RWPE1 (cell line): ENCODE results near the gene COMT.

Source experiments
- CTCF ChIA-PET: fragments of 350-600 bp; sonication (Branson Sonifier 250); formaldehyde crosslinking; extraction: SDS; loops from one replicate; lab custom pipeline; 2021; lab: Yijun Ruan, JAX
- POLR2A ChIA-PET: fragments of 400-600 bp; formaldehyde crosslinking; extraction: SDS; loops from one replicate; lab custom pipeline; 2020; ENCODE audit warnings: antibody characterized with exemption; ENCODE audit not compliant: low non-redundant PET; lab: Yijun Ruan, JAX
- DNase-seq: peaks from one replicate; pipeline ENCODE4 v3.0.0; 2012; ENCODE audit warnings: low spot score
- H3K27ac ChIP-seq: fragments of 450-650 bp; 2 replicates; pipeline ENCODE4 v1.5.1; 2017
- CTCF ChIP-seq: fragments of 450-650 bp; conservative IDR thresholded peaks from 2 replicates; pipeline ENCODE4 v1.5.1; 2017; ENCODE audit warnings: low read depth, mild to moderate bottlenecking

The COMT gene

GRCh38 chr22:19990188-19990587 is 48.6 kb downstream of the COMT start:
- ChIA-PET POLR2A (no interaction called here), CTCF (no interaction called here)
- no peak overlapping the region for H3K27ac ChIP-seq
- no peak for TF ChIP-seq CTCF
- DNase-seq, result no peak

- CTCF ChIA-PET, result no interaction called here
- POLR2A ChIA-PET, result no interaction called here
- no peak for DNase-seq
- TF ChIP-seq CTCF, result no peak
- no peak overlapping the region for H3K27ac ChIP-seq
Observed at GRCh38 chr22:19990609-19991394, 49.2 kb downstream of the COMT start.

GRCh38 chr22:19991395-19991644 is 49.7 kb downstream of the COMT start:
- H3K27ac ChIP-seq, result no peak overlapping the region
- no peak for DNase-seq
- TF ChIP-seq CTCF, result no peak
- CTCF ChIA-PET, result no interaction called here
- POLR2A ChIA-PET, result no interaction called here

GRCh38 chr22:19991645-19992451 is 50.3 kb downstream of the COMT start:
- TF ChIP-seq CTCF, result no peak
- CTCF ChIA-PET, result no interaction called here
- POLR2A ChIA-PET, result no interaction called here
- DNase-seq, result no peak
- H3K27ac ChIP-seq, result no peak overlapping the region

- TF ChIP-seq CTCF, result no peak
- no peak for DNase-seq
- ChIA-PET CTCF (no interaction called here), POLR2A (no interaction called here)
- no peak overlapping the region for H3K27ac ChIP-seq
Observed at GRCh38 chr22:19992481-19992911, 50.9 kb downstream of the COMT start.

GRCh38 chr22:19992921-19993355 is 51.4 kb downstream of the COMT start:
- POLR2A ChIA-PET, result no interaction called here
- no peak for TF ChIP-seq CTCF
- CTCF ChIA-PET, result no interaction called here
- no peak for DNase-seq
- no peak overlapping the region for H3K27ac ChIP-seq
